ENCODE data around the gene STK26.

DNA sequence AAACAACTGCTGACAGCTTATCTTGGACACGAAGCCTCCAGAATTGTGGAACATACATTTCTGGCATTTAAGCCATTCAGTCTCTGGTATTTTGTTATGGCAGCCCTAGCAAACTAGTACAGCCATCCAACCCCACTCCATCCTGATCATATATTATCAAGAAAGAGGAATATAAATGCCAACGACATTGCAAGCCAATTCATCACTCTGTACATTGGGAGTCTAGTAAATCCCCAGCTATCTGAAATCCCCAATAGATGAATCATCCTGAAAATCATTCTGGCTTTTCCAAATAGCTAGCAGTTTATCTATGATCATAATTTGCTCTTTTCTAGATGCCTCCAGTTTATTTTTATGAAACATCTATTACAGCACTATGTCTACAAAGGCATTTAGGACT, 63.6 kb downstream of the STK26 start:
- TF ChIP-seq, protein P1, sequence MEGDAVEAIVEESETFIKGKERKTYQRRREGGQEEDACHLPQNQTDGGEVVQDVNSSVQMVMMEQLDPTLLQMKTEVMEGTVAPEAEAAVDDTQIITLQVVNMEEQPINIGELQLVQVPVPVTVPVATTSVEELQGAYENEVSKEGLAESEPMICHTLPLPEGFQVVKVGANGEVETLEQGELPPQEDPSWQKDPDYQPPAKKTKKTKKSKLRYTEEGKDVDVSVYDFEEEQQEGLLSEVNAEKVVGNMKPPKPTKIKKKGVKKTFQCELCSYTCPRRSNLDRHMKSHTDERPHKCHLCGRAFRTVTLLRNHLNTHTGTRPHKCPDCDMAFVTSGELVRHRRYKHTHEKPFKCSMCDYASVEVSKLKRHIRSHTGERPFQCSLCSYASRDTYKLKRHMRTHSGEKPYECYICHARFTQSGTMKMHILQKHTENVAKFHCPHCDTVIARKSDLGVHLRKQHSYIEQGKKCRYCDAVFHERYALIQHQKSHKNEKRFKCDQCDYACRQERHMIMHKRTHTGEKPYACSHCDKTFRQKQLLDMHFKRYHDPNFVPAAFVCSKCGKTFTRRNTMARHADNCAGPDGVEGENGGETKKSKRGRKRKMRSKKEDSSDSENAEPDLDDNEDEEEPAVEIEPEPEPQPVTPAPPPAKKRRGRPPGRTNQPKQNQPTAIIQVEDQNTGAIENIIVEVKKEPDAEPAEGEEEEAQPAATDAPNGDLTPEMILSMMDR (IDR thresholded peaks at IDR 0.05), result no peak
- TF ChIP-seq POLR2A (IDR thresholded peaks at IDR 0.05), result no peak

Measured in right lobe of liver (tissue), 4 donors.